ENCODE results near the gene CCRL2.

- TF ChIP-seq EP300 (conservative IDR thresholded peaks at IDR 0.05; ENCODE audit: poor library complexity, severe bottlenecking) (no peak), CTCF (IDR thresholded peaks at IDR 0.05; ENCODE audit: poor library complexity, severe bottlenecking) (no peak), POLR2AphosphoS5 (IDR thresholded peaks at IDR 0.05) (no peak), RAD21 (conservative IDR thresholded peaks at IDR 0.05) (no peak)
Observed at GRCh38 chr3:46405301-46406019, 1.6 kb upstream of the CCRL2 start.

Measured in neural cell (in vitro differentiated cells).